Measurements from ENCODE around the gene TBCA.

- TF ChIP-seq CTCF (conservative IDR thresholded peaks at IDR 0.05 in 1 of 2, IDR thresholded peaks at IDR 0.05 in 1 of 2; ENCODE audit: extremely low read depth in 1 of 2, insufficient read depth in 1 of 2, low read depth in 1 of 2, low read length in 2 of 2) (no peak), EZH2 (IDR thresholded peaks at IDR 0.05; ENCODE audit: borderline replicate concordance, low read length) (no peak)
Measured at GRCh38 chr5:77795268-77795667, 19.1 kb upstream of the TBCA start.

All from mammary epithelial cell (primary cell).